Activated CD4-positive, alpha-beta T cell treated with anti-CD3 and anti-CD28 coated beads for 48 hours (primary cell): Measurements from ENCODE around the gene NUCB1.

Experiments
- DNase-seq: peaks from one replicate; pipeline ENCODE4 v3.0.0-alpha.2; 2020

The NUCB1 gene

DNA sequence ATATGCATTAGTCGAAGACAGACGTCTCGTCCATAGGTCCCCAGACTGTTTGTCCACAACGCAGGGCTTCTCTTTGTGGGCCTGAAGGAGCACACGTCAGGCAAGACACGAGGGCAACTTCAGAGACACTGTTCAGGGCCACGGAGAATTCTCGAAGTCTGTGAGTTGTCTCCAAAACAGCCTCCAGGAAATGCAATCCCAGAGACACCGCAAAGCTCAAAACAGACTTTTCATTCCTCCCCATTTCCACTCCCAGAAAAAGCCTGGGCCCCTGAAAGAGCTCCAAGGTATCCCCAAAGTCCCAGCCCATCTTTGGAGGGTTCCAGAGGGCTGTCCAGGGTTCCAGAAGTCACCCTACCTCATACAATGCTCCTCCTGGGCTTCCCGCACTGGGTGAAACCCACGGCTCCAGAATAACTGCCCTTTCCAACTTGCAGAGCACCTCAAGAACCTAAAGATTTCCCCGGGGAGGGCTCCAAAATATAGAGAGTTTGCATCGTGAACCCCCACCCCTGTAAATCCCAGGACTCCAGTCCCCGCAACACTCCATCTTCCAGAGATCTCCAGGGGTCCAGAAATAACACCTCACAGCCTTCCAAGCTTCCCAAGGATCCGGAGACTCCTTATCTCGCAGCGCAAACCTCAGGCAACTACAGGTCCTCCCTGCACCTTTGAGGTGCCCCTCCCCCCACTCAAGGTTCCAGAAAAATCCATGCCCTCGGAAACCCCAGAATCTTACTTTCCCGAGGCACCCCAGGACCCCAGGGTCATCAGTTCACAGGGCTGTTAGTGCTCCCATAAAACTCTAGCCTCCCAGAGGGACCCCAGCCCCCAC, 64.3 kb downstream of the NUCB1 start:
- DNase-seq, result peak; percentile 15

GRCh38 chr19:48965040-48965805, 65.1 kb downstream of the NUCB1 start, which contains the start of gene FTL:
FTL (plus strand) TSS chr19:48965309; CDS start chr19:48965508, 199 bp downstream.
- peak; percentile 94 for DNase-seq

- DNase-seq, result peak; percentile 94
These were observed 65.9 kb downstream of the NUCB1 start for GRCh38 chr19:48965806-48966540.

DNA sequence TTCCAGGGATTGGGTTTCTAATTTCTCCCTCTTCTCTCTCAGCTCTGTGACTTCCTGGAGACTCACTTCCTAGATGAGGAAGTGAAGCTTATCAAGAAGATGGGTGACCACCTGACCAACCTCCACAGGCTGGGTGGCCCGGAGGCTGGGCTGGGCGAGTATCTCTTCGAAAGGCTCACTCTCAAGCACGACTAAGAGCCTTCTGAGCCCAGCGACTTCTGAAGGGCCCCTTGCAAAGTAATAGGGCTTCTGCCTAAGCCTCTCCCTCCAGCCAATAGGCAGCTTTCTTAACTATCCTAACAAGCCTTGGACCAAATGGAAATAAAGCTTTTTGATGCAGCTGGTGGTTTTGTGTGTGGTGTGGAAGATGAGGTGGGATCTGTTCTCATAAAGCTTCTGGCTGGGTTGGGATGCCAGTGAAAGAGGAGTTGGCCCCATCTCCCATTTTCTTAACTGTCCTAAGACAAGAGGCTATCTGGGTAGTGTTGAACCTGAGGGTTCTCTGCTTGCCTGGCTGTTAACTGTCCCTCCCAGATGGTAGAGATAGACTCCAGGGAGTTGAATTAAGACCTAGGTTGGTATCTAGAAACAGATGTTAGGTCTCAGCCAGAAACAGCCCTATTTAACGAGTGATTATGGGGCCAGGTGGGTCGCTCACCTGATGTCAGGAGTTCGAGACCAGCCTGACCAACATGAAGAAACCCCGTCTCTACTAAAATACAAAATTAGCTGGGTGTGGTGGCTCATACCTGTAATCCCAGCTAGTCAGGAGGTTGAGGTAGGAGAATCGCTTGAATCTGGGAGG, 66.6 kb downstream of the NUCB1 start:
- peak; percentile 17 for DNase-seq

DNA sequence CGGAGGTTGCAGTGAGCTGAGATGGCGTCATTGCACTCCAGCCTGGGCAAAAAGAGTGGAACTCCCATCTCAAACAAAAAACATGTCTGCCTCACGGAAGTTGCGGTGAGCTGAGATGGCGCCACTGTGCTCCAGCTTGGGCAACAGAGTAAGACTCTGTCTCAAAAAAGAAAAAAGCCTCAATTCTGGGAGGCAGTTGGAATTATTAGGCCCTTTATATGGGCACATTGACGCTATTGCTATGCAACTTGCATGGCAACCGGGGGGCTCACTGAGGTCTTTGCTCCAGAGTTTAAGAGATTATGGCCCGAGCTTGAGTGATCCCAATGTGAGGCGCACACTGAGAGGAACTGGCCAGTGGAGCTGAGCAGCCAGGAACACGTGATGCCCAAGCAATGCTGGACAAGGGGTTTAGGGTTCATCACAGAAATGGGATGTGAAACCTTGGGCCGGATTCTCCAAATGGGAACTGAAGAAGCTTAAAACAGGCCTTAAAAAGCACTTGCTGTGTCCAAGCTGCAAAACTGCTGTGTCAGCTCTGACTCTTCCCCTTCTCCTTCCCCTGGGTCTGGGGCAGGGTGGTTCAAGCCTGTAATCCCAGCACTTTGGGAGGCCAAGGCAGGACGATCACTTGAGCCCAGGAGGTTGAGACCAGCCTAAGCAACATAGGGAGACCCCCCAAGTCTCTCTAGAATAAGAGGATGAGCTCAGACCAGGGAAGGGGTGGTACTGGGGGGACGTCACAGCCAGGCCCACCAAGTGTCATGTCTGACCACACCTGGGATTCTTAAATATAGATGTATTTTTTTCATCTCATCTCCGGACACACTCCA, 67.5 kb downstream of the NUCB1 start:
- DNase-seq, result peak; percentile 11

DNA sequence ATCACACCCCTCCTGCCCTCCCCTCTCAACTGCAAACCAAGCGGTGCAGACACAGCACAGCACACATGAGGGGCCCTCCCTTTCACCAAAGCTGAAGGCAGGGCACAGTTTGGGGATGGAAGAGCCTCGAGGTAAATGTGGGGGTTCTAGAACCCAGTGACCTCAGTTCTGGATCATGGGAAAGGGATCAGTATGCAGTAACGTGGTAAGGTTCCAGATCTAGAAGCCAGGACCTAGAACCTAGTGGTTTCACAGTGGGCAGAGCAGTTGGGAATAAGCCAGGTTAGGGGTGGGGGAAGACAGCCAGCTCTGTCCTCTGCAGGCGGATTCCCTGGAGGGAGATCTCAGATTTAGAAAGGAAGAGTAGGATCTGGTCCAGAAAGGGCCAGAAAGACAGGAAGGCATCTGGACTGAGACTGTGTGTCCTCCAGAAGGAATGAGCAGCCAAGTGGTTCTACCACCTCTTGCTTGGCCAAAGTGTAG, 68.1 kb downstream of the NUCB1 start:
- no peak for DNase-seq

- no peak for DNase-seq
These were observed 68.7 kb downstream of the NUCB1 start for GRCh38 chr19:48968813-48969218.

- no peak for DNase-seq
These were observed 69.4 kb downstream of the NUCB1 start for GRCh38 chr19:48969276-48970138.

- no peak for DNase-seq
These were observed 70.1 kb downstream of the NUCB1 start for GRCh38 chr19:48970139-48970766.

DNA sequence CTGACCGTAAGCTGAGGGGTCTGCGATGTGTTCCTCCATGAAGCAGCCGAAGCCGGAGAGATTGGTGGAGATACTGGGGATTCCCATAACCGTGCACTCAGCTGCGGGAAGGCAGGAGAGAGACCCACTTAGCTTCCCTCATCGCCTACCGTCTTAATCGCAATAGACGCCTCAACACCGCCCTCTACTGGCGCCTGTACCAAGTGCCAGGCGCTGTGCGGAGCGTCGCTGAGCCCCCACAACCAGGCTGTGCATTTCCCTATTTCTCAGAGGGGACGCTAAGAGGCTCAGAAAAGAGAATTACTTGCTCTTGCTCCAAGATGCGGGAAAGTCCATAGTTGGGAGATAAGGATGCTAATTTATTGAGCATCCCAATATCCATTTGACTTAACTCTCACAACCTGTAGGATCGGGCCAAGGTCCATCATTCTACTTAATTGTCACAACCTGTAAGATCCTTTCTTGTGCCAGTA, 70.8 kb downstream of the NUCB1 start:
- peak; percentile 88 for DNase-seq
